Stimulated activated CD4-positive, alpha-beta T cell treated with anti-CD3 and anti-CD28 coated beads, Interleukin-12 subunit alpha, Interleukin-12 subunit beta, amount 100 ng/mL, for 4 hours (primary cell): ENCODE results near the gene PLS1.

Experiments
- DNase-seq: peaks from one replicate; pipeline ENCODE4 v3.0.0-alpha.2; 2020

The PLS1 gene

GRCh38 chr3:142645236-142645793 is 49.1 kb downstream of the PLS1 start:
- no peak for DNase-seq

GRCh38 chr3:142646020-142646785 is 50.0 kb downstream of the PLS1 start:
- DNase-seq: no peak

- no peak for DNase-seq
Measured at GRCh38 chr3:142647856-142648255, 51.7 kb downstream of the PLS1 start.

- DNase-seq: no peak
Measured at GRCh38 chr3:142648950-142649349, 52.8 kb downstream of the PLS1 start.

- DNase-seq: no peak
Measured at GRCh38 chr3:142650001-142650693, 54.0 kb downstream of the PLS1 start.

GRCh38 chr3:142651711-142652110 is 55.5 kb downstream of the PLS1 start:
- no peak for DNase-seq

- no peak for DNase-seq
Measured at GRCh38 chr3:142652826-142653292, 56.7 kb downstream of the PLS1 start.

- no peak for DNase-seq
Measured at GRCh38 chr3:142656575-142656974, 60.4 kb downstream of the PLS1 start.

- no peak for DNase-seq
Measured at GRCh38 chr3:142657033-142657432, 60.8 kb downstream of the PLS1 start.

GRCh38 chr3:142660383-142660782 is 64.2 kb downstream of the PLS1 start:
- no peak for DNase-seq

- no peak for DNase-seq
Measured at GRCh38 chr3:142660893-142661292, 64.7 kb downstream of the PLS1 start.

GRCh38 chr3:142663865-142664264 is 67.7 kb downstream of the PLS1 start:
- no peak for DNase-seq

GRCh38 chr3:142664311-142664710 is 68.1 kb downstream of the PLS1 start:
- DNase-seq: no peak

GRCh38 chr3:142664819-142665218 is 68.6 kb downstream of the PLS1 start:
- DNase-seq: no peak

GRCh38 chr3:142670120-142670519 is 73.9 kb downstream of the PLS1 start:
- DNase-seq: no peak

- no peak for DNase-seq
Measured at GRCh38 chr3:142676151-142676550, 80.0 kb downstream of the PLS1 start.

GRCh38 chr3:142680710-142681109 is 84.5 kb downstream of the PLS1 start:
- no peak for DNase-seq

- DNase-seq: no peak
Measured at GRCh38 chr3:142690613-142691012, 94.4 kb downstream of the PLS1 start.

- DNase-seq: no peak
Measured at GRCh38 chr3:142691527-142691926, 95.3 kb downstream of the PLS1 start.

- DNase-seq: no peak
Measured at GRCh38 chr3:142693136-142693853, 97.1 kb downstream of the PLS1 start.

GRCh38 chr3:142694225-142694624 is 98.0 kb downstream of the PLS1 start:
- DNase-seq: no peak

GRCh38 chr3:142705198-142705597 is 109.0 kb downstream of the PLS1 start:
- no peak for DNase-seq
